ENCODE results near the gene LARGE1. TPM values are rescaled to one million over a fixed set of nuclear protein-coding genes. Genes with fewer than 3 reads are reported as not detected.
A peak's percentile ranks its signal among the peaks of the same experiment; 100 is the strongest.

LARGE1 gene
- total and polyA plus RNA-seq, 2 experiments from 2014 or later: 21.2 to 23.6 TPM

GRCh38 chr22:33666961-33667619, 253.2 kb downstream of the LARGE1 start:
- H3K4me1 ChIP-seq (ENCODE audit: insufficient read depth): no peaks in the 10 kb centered on the region
- H3K4me2 ChIP-seq: no peak overlapping the region
- no peak overlapping the region for H3K4me3 ChIP-seq
- TF ChIP-seq EZH2phosphoT487 (IDR thresholded peaks at IDR 0.05; ENCODE audit: low read depth, severe bottlenecking, unreplicated experiment) (no peak), CTCF (IDR thresholded peaks at IDR 0.05; ENCODE audit: poor library complexity) (no peak), EZH2 (IDR thresholded peaks at IDR 0.05; ENCODE audit: borderline replicate concordance) (no peak)
- no peak overlapping the region for H3K27ac ChIP-seq
- H3K9me2 ChIP-seq (replicated peaks; ENCODE audit: insufficient read depth): no peaks in the 10 kb centered on the region
- no peaks in the 10 kb centered on the region for H4K20me1 ChIP-seq (ENCODE audit: insufficient read depth, poor library complexity, severe bottlenecking)
- no peak overlapping the region for H2AFZ ChIP-seq
- no peaks in the 10 kb centered on the region for H3K36me3 ChIP-seq (replicated peaks; ENCODE audit: insufficient read depth, low read depth)
- H3K79me2 ChIP-seq: peaks cover 18% of the 10 kb centered on the region
- H3K9me3 ChIP-seq (ENCODE audit: low read depth): no peaks in the 10 kb centered on the region
- DNase-seq (ENCODE audit: low spot score): no peak
- 43% methylated on average over 6 of the region's 6 CpGs for WGBS (ENCODE audit: low lambda C conversion rate, missing lambda C conversion rate)
- no peaks in the 10 kb centered on the region for H3K27me3 ChIP-seq

GRCh38 chr22:33666279-33666960, 253.9 kb downstream of the LARGE1 start:
- no peaks in the 10 kb centered on the region for H3K27me3 ChIP-seq
- no peak overlapping the region for H2AFZ ChIP-seq
- no peaks in the 10 kb centered on the region for H3K9me3 ChIP-seq (ENCODE audit: low read depth)
- no peaks in the 10 kb centered on the region for H3K36me3 ChIP-seq (replicated peaks; ENCODE audit: insufficient read depth, low read depth)
- H4K20me1 ChIP-seq (ENCODE audit: insufficient read depth, poor library complexity, severe bottlenecking): no peaks in the 10 kb centered on the region
- no peak overlapping the region for H3K4me2 ChIP-seq
- H3K4me3 ChIP-seq: no peak overlapping the region
- TF ChIP-seq CTCF (IDR thresholded peaks at IDR 0.05; ENCODE audit: poor library complexity): no peak
- no peak for TF ChIP-seq EZH2 (IDR thresholded peaks at IDR 0.05; ENCODE audit: borderline replicate concordance)
- TF ChIP-seq EZH2phosphoT487 (IDR thresholded peaks at IDR 0.05; ENCODE audit: low read depth, severe bottlenecking, unreplicated experiment): no peak
- no peaks in the 10 kb centered on the region for H3K4me1 ChIP-seq (ENCODE audit: insufficient read depth)
- H3K9me2 ChIP-seq (replicated peaks; ENCODE audit: insufficient read depth): no peaks in the 10 kb centered on the region
- no peak overlapping the region for H3K27ac ChIP-seq
- 68% methylated on average over 4 of the region's 4 CpGs for WGBS (ENCODE audit: low lambda C conversion rate, missing lambda C conversion rate)
- peaks cover 14% of the 10 kb centered on the region for H3K79me2 ChIP-seq
- DNase-seq (ENCODE audit: low spot score): no peak

GRCh38 chr22:33659448-33659847, 260.8 kb downstream of the LARGE1 start:
- H3K36me3 ChIP-seq (replicated peaks; ENCODE audit: insufficient read depth, low read depth): no peaks in the 10 kb centered on the region
- no peak overlapping the region for H3K4me3 ChIP-seq
- H2AFZ ChIP-seq: no peak overlapping the region
- H3K27me3 ChIP-seq: no peaks in the 10 kb centered on the region
- no peak overlapping the region for H3K4me2 ChIP-seq
- H3K9me2 ChIP-seq (replicated peaks; ENCODE audit: insufficient read depth): no peaks in the 10 kb centered on the region
- TF ChIP-seq CTCF (IDR thresholded peaks at IDR 0.05; ENCODE audit: poor library complexity) (no peak), EZH2 (IDR thresholded peaks at IDR 0.05; ENCODE audit: borderline replicate concordance) (no peak), EZH2phosphoT487 (IDR thresholded peaks at IDR 0.05; ENCODE audit: low read depth, severe bottlenecking, unreplicated experiment) (no peak)
- no peaks in the 10 kb centered on the region for H4K20me1 ChIP-seq (ENCODE audit: insufficient read depth, poor library complexity, severe bottlenecking)
- peak overlapping the region; percentile 8 for H3K27ac ChIP-seq
- peaks cover 4% of the 10 kb centered on the region for H3K79me2 ChIP-seq
- no peak for DNase-seq (ENCODE audit: low spot score)
- 75% methylated on average over 2 of the region's 2 CpGs for WGBS (ENCODE audit: low lambda C conversion rate, missing lambda C conversion rate)
- H3K9me3 ChIP-seq (ENCODE audit: low read depth): no peaks in the 10 kb centered on the region
- peaks cover 4% of the 10 kb centered on the region for H3K4me1 ChIP-seq (ENCODE audit: insufficient read depth)

All from hepatocyte (in vitro differentiated cells).